HepG2 (cell line): ENCODE results near the gene RAB1B. TPM values are rescaled to one million over a fixed set of nuclear protein-coding genes. Genes with fewer than 3 reads are reported as not detected.

Experiments
- ARNTL ChIP-seq: sonication (generic); formaldehyde crosslinking; IDR thresholded peaks from 2 replicates; pipeline ENCODE4 v1.4.0; 2020; ENCODE audit warnings: mild to moderate bottlenecking, missing genetic modification reagents
- BHLHE40 ChIP-seq: IDR thresholded peaks from 2 replicates; pipeline ENCODE4 v1.6.1; 2011; ENCODE audit warnings: low read length, improper control_type of control experiment
- BRCA1 ChIP-seq: sonication (generic); formaldehyde crosslinking; IDR thresholded peaks from 2 replicates; pipeline ENCODE4 v1.4.0; 2020; ENCODE audit warnings: missing genetic modification reagents
- CEBPG ChIP-seq: IDR thresholded peaks from 2 replicates; pipeline ENCODE4 v1.6.1; 2016
- GATAD2A ChIP-seq: IDR thresholded peaks from 2 replicates; pipeline ENCODE4 v1.6.1; 2016
- GFI1 ChIP-seq: sonication (generic); formaldehyde crosslinking; IDR thresholded peaks from 2 replicates; pipeline ENCODE4 v1.5.0; 2020; ENCODE audit warnings: missing genetic modification reagents, mild to moderate bottlenecking, borderline replicate concordance
- JUND ChIP-seq: sonication (generic); formaldehyde crosslinking; IDR thresholded peaks from 2 replicates; pipeline ENCODE4 v1.8.0; 2022; ENCODE audit warnings: mild to moderate bottlenecking, missing genetic modification reagents
- KDM1A ChIP-seq: IDR thresholded peaks from 2 replicates; pipeline ENCODE4 v1.6.1; 2016; ENCODE audit warnings: missing compliant biosample characterization
- KMT2B ChIP-seq: IDR thresholded peaks from 2 replicates; pipeline ENCODE4 v1.6.1; 2016; ENCODE audit warnings: missing genetic modification reagents, missing compliant biosample characterization
- MXI1 ChIP-seq: IDR thresholded peaks from 3 replicates; pipeline ENCODE4 v1.6.1; 2012; ENCODE audit warnings: low read depth, low read length, inconsistent platforms, borderline replicate concordance
- NPAS2 ChIP-seq: sonication (generic); formaldehyde crosslinking; IDR thresholded peaks from 2 replicates; pipeline ENCODE4 v1.8.0; 2022; ENCODE audit warnings: mild to moderate bottlenecking, missing genetic modification reagents, borderline replicate concordance
- ONECUT2 ChIP-seq: sonication (generic); formaldehyde crosslinking; IDR thresholded peaks from 2 replicates; pipeline ENCODE4 v1.4.0; 2020; ENCODE audit warnings: missing genetic modification reagents
- RCOR2 ChIP-seq: IDR thresholded peaks from 2 replicates; pipeline ENCODE4 v1.6.1; 2016; ENCODE audit warnings: missing biosample characterization, missing genetic modification reagents
- RFXAP ChIP-seq: sonication (generic); formaldehyde crosslinking; IDR thresholded peaks from 2 replicates; pipeline ENCODE4 v1.4.0; 2020; ENCODE audit warnings: missing genetic modification reagents, borderline replicate concordance
- SNAI1 ChIP-seq: sonication (generic); formaldehyde crosslinking; IDR thresholded peaks from 2 replicates; pipeline ENCODE4 v1.5.0; 2020; ENCODE audit warnings: mild to moderate bottlenecking, missing genetic modification reagents, borderline replicate concordance
- SP2 ChIP-seq: sonication (generic); formaldehyde crosslinking; IDR thresholded peaks from 2 replicates; pipeline ENCODE4 v1.5.1; 2020; ENCODE audit warnings: mild to moderate bottlenecking, missing genetic modification reagents
- ZNF12 ChIP-seq: sonication (generic); formaldehyde crosslinking; IDR thresholded peaks from 2 replicates; pipeline ENCODE4 v1.5.0; 2020; ENCODE audit warnings: missing genetic modification reagents
- ZNF136 ChIP-seq: sonication (generic); formaldehyde crosslinking; IDR thresholded peaks from 2 replicates; pipeline ENCODE4 v1.8.1; 2022; ENCODE audit warnings: low read depth, mild to moderate bottlenecking, moderate library complexity, missing genetic modification reagents
- ZNF17 ChIP-seq: sonication (generic); formaldehyde crosslinking; IDR thresholded peaks from 2 replicates; pipeline ENCODE4 v1.5.0; 2020; ENCODE audit warnings: mild to moderate bottlenecking, missing genetic modification reagents
- ZNF225 ChIP-seq: sonication (generic); formaldehyde crosslinking; IDR thresholded peaks from 2 replicates; pipeline ENCODE4 v1.4.0; 2020; ENCODE audit warnings: mild to moderate bottlenecking, missing genetic modification reagents
- ZNF253 ChIP-seq: sonication (generic); formaldehyde crosslinking; IDR thresholded peaks from 2 replicates; pipeline ENCODE4 v1.8.0; 2022; ENCODE audit warnings: mild to moderate bottlenecking, missing genetic modification reagents, borderline replicate concordance
- ZNF44 ChIP-seq: sonication (generic); formaldehyde crosslinking; IDR thresholded peaks from 2 replicates; pipeline ENCODE4 v1.5.1; 2020; ENCODE audit warnings: mild to moderate bottlenecking, missing genetic modification reagents
- ZNF503 ChIP-seq: sonication (generic); formaldehyde crosslinking; IDR thresholded peaks from 2 replicates; pipeline ENCODE4 v1.4.0; 2020; ENCODE audit warnings: missing genetic modification reagents
- ZNF672 ChIP-seq: sonication (generic); formaldehyde crosslinking; IDR thresholded peaks from 2 replicates; pipeline ENCODE4 v1.8.1; 2022; ENCODE audit warnings: missing genetic modification reagents
- polyA plus RNA-seq, 8 experiments: library from polyadenylated mRNA; depleted of rRNA in 3 of 8; stranded (reverse) in 7 of 8; unstranded in 1 of 8; fragments of >200 nt; fragmentation: Illumina TruSeq in 4 of 8; extraction: Trizol in 4 of 8; gene quantifications; 2 replicates each; pipeline versions ENCODE4 v1.2.1 to v1.2.3, GENCODE V29; 2011 to 2016; ENCODE audit warnings: low read depth in 4 of 8, missing spikeins in 1 of 8, mixed read lengths in 1 of 8; ENCODE audit not compliant: insufficient read depth in 1 of 8
- total RNA-seq, 5 experiments: library from RNA; depleted of rRNA; stranded (reverse); fragments of >200 nt; fragmentation: Illumina TruSeq; extraction: Trizol; gene quantifications; 2 replicates each; pipeline ENCODE4 v1.2.3, GENCODE V29; 2016; ENCODE audit warnings: low read depth in 1 of 5
- TF ChIP-seq, protein P1 (sequence below): sonication (generic); formaldehyde crosslinking; conservative IDR thresholded peaks from 2 replicates; pipeline ENCODE4 v1.5.0; 2020; ENCODE audit warnings: missing genetic modification reagents
- TF ChIP-seq, protein P2 (sequence below): sonication (generic); formaldehyde crosslinking; IDR thresholded peaks from 2 replicates; pipeline ENCODE4 v1.4.0; 2020; ENCODE audit warnings: missing genetic modification reagents; ENCODE audit errors: not compliant biosample characterization
- TF ChIP-seq, protein P3 (sequence below): sonication (generic); formaldehyde crosslinking; IDR thresholded peaks from 2 replicates; pipeline ENCODE4 v1.5.0; 2020; ENCODE audit warnings: mild to moderate bottlenecking, missing genetic modification reagents

Gene RAB1B
- total and polyA plus RNA-seq, 2 of the 13 experiments (the other 11 are each of a cell fraction or from before 2014, with no cell fraction given): 77.9 to 87.9 TPM

DNA sequence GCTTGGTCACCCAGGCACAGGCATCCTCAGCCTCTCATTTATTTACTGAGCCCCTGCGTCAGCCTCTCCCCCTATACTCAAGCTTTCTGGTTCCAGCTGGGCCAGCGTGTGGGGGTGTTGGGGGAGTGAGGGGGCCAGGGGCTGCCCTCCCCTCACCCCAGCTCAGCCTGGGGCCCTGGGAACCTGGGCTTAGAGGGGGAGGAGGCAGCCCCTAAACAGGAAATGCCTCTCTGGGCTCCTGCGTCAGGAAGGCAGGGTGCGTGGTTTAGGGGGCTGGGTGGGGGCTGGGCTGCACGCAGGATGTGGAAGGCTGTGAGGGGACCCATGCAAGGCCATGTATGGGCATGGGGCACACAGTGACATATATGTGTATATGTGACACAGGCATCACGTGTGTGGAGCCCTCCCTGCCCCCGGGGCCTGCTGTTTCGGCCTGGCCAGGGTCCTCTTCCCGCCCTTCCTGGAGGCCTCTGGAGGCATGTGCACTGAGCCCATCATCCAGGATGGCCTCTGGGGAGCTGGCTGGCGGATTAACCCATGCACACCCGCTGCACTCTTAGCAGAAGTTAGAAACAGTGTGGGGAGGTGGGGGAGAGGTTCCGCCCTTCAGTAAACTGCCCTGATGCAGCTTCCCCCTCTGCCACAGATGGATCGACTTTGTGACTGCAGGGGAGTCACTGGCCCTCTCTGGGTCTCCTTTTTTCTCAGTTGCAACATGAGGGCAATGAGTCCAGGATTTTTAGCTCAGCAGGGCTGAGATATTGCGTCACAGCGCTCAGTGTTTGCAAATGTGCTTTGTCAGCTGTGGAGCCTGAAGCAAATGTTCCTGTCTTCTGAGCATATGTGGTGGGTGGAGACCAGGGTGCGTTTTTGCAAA, 49.5 kb downstream of the RAB1B start (continued):
- TF ChIP-seq, protein P1, sequence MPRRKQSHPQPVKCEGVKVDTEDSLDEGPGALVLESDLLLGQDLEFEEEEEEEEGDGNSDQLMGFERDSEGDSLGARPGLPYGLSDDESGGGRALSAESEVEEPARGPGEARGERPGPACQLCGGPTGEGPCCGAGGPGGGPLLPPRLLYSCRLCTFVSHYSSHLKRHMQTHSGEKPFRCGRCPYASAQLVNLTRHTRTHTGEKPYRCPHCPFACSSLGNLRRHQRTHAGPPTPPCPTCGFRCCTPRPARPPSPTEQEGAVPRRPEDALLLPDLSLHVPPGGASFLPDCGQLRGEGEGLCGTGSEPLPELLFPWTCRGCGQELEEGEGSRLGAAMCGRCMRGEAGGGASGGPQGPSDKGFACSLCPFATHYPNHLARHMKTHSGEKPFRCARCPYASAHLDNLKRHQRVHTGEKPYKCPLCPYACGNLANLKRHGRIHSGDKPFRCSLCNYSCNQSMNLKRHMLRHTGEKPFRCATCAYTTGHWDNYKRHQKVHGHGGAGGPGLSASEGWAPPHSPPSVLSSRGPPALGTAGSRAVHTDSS (CRISPR knock-in tag): no peak
- 0 out of 2 replicates have a peak, but pooled peaks have one; percentile 9 for TF ChIP-seq GFI1 (CRISPR knock-in tag)
- TF ChIP-seq ONECUT2 (CRISPR knock-in tag): no peak
- TF ChIP-seq JUND (CRISPR knock-in tag): no peak
- TF ChIP-seq, protein P2, sequence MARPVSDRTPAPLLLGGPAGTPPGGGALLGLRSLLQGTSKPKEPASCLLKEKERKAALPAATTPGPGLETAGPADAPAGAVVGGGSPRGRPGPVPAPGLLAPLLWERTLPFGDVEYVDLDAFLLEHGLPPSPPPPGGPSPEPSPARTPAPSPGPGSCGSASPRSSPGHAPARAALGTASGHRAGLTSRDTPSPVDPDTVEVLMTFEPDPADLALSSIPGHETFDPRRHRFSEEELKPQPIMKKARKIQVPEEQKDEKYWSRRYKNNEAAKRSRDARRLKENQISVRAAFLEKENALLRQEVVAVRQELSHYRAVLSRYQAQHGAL (CRISPR knock-in tag): no peak
- TF ChIP-seq MXI1: no peak
- no peak for TF ChIP-seq RCOR2 (CRISPR knock-in tag)
- no peak for TF ChIP-seq ZNF225 (CRISPR knock-in tag)
- no peak for TF ChIP-seq ARNTL (CRISPR knock-in tag)
- no peak for TF ChIP-seq ZNF44 (CRISPR knock-in tag)
- TF ChIP-seq SP2 (CRISPR knock-in tag): no peak
- TF ChIP-seq ZNF12 (CRISPR knock-in tag): no peak
- TF ChIP-seq ZNF17 (CRISPR knock-in tag): no peak
- TF ChIP-seq, protein P3, sequence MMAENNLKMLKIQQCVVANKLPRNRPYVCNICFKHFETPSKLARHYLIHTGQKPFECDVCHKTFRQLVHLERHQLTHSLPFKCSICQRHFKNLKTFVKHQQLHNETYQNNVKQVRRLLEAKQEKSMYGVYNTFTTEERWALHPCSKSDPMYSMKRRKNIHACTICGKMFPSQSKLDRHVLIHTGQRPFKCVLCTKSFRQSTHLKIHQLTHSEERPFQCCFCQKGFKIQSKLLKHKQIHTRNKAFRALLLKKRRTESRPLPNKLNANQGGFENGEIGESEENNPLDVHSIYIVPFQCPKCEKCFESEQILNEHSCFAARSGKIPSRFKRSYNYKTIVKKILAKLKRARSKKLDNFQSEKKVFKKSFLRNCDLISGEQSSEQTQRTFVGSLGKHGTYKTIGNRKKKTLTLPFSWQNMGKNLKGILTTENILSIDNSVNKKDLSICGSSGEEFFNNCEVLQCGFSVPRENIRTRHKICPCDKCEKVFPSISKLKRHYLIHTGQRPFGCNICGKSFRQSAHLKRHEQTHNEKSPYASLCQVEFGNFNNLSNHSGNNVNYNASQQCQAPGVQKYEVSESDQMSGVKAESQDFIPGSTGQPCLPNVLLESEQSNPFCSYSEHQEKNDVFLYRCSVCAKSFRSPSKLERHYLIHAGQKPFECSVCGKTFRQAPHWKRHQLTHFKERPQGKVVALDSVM: no peak; the same call in 1 of the 2 replicates
- no peak for TF ChIP-seq ZNF253 (CRISPR knock-in tag)
- no peak for TF ChIP-seq ZNF136 (CRISPR knock-in tag)
- TF ChIP-seq GATAD2A (CRISPR knock-in tag): peak; percentile 61
- no peak for TF ChIP-seq BRCA1 (CRISPR knock-in tag)
- TF ChIP-seq ZNF672 (CRISPR knock-in tag): no peak
- TF ChIP-seq RFXAP (CRISPR knock-in tag): no peak
- TF ChIP-seq SNAI1 (CRISPR knock-in tag): no peak
- no peak for TF ChIP-seq ZNF503 (CRISPR knock-in tag)
- TF ChIP-seq KMT2B (CRISPR knock-in tag): no peak
- peak; percentile 95 for TF ChIP-seq CEBPG
- no peak for TF ChIP-seq KDM1A
- TF ChIP-seq NPAS2: no peak
- no peak for TF ChIP-seq BHLHE40
